ENCODE data around the gene CCDC192. TPM values are rescaled to one million over a fixed set of nuclear protein-coding genes. Genes with fewer than 3 reads are reported as not detected.

CCDC192 gene
- total and polyA plus RNA-seq, 2 experiments from 2014 or later: 0.40 TPM; not detected in 1

DNA sequence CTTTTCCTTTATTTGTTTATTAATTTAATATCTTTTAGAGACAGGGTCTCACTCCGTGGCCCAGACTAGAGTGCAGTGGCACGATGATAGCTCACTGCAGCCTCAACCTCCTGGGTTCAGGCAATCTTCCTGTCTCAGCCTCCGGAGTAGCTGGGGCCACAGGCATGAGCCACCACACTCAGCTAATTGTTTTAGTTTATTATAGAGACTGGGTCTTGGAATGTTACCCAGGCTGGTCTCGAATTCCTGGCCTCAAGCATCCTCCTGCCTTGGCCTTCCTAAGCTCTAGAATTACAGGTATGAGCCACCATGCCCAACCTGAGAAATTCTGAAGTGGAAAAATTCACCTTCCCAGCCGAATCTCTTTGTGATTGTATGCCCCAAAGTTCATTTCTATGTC lies 240.9 kb downstream of the CCDC192 start (continued):
- no peak for TF ChIP-seq CREB1 (CRISPR knock-in tag; IDR thresholded peaks at IDR 0.05; ENCODE audit: low read depth)
- no peak for TF ChIP-seq REST (IDR thresholded peaks at IDR 0.05; ENCODE audit: unreplicated experiment)

GRCh38 chr5:127947941-127948340 lies 244.8 kb downstream of the CCDC192 start:
- no peak overlapping the region for H3K4me3 ChIP-seq
- H3K4me3 Mint-ChIP-seq: no peak overlapping the region
- no peak overlapping the region for H3K27ac ChIP-seq (ENCODE audit: low read depth)
- no peaks in the 10 kb centered on the region for H3K4me1 ChIP-seq (ENCODE audit: insufficient read depth)
- no peaks in the 10 kb centered on the region for H3K27me3 ChIP-seq (ENCODE audit: insufficient read depth)
- no peak for ATAC-seq
- no peaks in the 10 kb centered on the region for H3K36me3 ChIP-seq (ENCODE audit: insufficient read depth)
- H4K20me1 ChIP-seq (replicated peaks; ENCODE audit: insufficient read depth): no peaks in the 10 kb centered on the region
- no peaks in the 10 kb centered on the region for H3K9me3 Mint-ChIP-seq
- H3K4me2 ChIP-seq: no peak overlapping the region
- no peaks in the 10 kb centered on the region for H3K27me3 Mint-ChIP-seq (ENCODE audit: insufficient read depth, low read depth, poor library complexity)
- H3K36me3 Mint-ChIP-seq (ENCODE audit: low read depth): no peaks in the 10 kb centered on the region
- no peak overlapping the region for H3K27ac Mint-ChIP-seq
- no peak overlapping the region for H2AFZ ChIP-seq
- H3K79me2 ChIP-seq (replicated peaks; ENCODE audit: insufficient read depth): no peaks in the 10 kb centered on the region
- no peaks in the 10 kb centered on the region for H3F3A ChIP-seq (replicated peaks; ENCODE audit: low read depth)
- no peak for DNase-seq (ENCODE audit: low spot score)
- H3K9me2 ChIP-seq (ENCODE audit: insufficient read depth): no peaks in the 10 kb centered on the region
- H3K4me1 Mint-ChIP-seq: no peaks in the 10 kb centered on the region
- TF ChIP-seq ZNF462 (CRISPR knock-in tag; IDR thresholded peaks at IDR 0.05) (no peak), ZNF114 (CRISPR knock-in tag; IDR thresholded peaks at IDR 0.05) (no peak), STAT1 (IDR thresholded peaks at IDR 0.05; ENCODE audit: unreplicated experiment) (no peak), POLR2AphosphoS5 (IDR thresholded peaks at IDR 0.05; ENCODE audit: low read depth) (no peak), CREB1 (CRISPR knock-in tag; IDR thresholded peaks at IDR 0.05; ENCODE audit: low read depth) (no peak), NANOG (IDR thresholded peaks at IDR 0.05; ENCODE audit: borderline replicate concordance) (no peak), JUNB (IDR thresholded peaks at IDR 0.05; ENCODE audit: unreplicated experiment) (no peak), REST (IDR thresholded peaks at IDR 0.05; ENCODE audit: unreplicated experiment) (no peak), ZNF331 (CRISPR knock-in tag; IDR thresholded peaks at IDR 0.05; ENCODE audit: low read depth) (no peak), EZH2phosphoT487 (IDR thresholded peaks at IDR 0.05; ENCODE audit: unreplicated experiment) (no peak), EZH2 (IDR thresholded peaks at IDR 0.05; ENCODE audit: low read depth, unreplicated experiment) (no peak)
